Activated CD8-positive, alpha-beta T cell treated with anti-CD3 and anti-CD28 coated beads for 36 hours (primary cell): Measurements from ENCODE around the gene HSPA12B. TPM values are rescaled to one million over a fixed set of nuclear protein-coding genes. Genes with fewer than 3 reads are reported as not detected.

ENCODE experiments used
- ATAC-seq: fragments of 200-7000 bp; cut with Tn5 transposase; one replicate; pipeline ENCODE4 v1.10.0; 2021; ENCODE audit warnings: mild to moderate bottlenecking, moderate library complexity
- CTCF ChIA-PET: fragments of 350-600 bp; sonication (Branson Sonifier 250); formaldehyde crosslinking; loops from one replicate; lab custom pipeline; 2021; ENCODE audit warnings: antibody characterized with exemption; lab: Charles Lee
- POLR2A ChIA-PET: fragments of 350-600 bp; sonication (Branson Sonifier 250); formaldehyde crosslinking; loops from one replicate; lab custom pipeline; 2021; ENCODE audit warnings: antibody characterized with exemption; lab: Charles Lee
- DNase-seq: peaks from one replicate; pipeline ENCODE4 v3.0.0-alpha.2; 2020
- H3K27ac Mint-ChIP-seq: one replicate; pipeline ENCODE4 v1.8.0; 2021; ENCODE audit warnings: mild to moderate bottlenecking, mixed read lengths
- H3K27me3 Mint-ChIP-seq: one replicate; pipeline ENCODE4 v1.8.0; 2021; ENCODE audit warnings: mixed read lengths
- H3K36me3 Mint-ChIP-seq: one replicate; pipeline ENCODE4 v1.8.0; 2021; ENCODE audit warnings: low read depth, mixed read lengths
- H3K4me1 Mint-ChIP-seq: one replicate; pipeline ENCODE4 v1.8.0; 2021; ENCODE audit warnings: low read depth, mixed read lengths
- H3K4me3 Mint-ChIP-seq: one replicate; pipeline ENCODE4 v1.8.0; 2021; ENCODE audit warnings: mild to moderate bottlenecking, moderate library complexity, mixed read lengths
- H3K9me3 Mint-ChIP-seq: one replicate; pipeline ENCODE4 v1.8.0; 2021; ENCODE audit warnings: mixed read lengths
- CTCF ChIP-seq: fragments of 200-600 bp; IDR thresholded peaks from one replicate; pipeline ENCODE4 v1.8.0; 2022; ENCODE audit warnings: antibody characterized with exemption, mild to moderate bottlenecking
- intact Hi-C: fragments of 100-400 bp; cut with micrococcal nuclease; formaldehyde crosslinking; loops from one replicate; pipeline ENCODE4 v1.10.0; 2022
- total RNA-seq, 2 experiments: library from RNA; stranded (reverse); gene quantifications; one replicate each; pipeline ENCODE4 v1.2.3, GENCODE V29; 2021

HSPA12B gene
- total RNA-seq, 2 experiments from 2014 or later: not detected

DNA sequence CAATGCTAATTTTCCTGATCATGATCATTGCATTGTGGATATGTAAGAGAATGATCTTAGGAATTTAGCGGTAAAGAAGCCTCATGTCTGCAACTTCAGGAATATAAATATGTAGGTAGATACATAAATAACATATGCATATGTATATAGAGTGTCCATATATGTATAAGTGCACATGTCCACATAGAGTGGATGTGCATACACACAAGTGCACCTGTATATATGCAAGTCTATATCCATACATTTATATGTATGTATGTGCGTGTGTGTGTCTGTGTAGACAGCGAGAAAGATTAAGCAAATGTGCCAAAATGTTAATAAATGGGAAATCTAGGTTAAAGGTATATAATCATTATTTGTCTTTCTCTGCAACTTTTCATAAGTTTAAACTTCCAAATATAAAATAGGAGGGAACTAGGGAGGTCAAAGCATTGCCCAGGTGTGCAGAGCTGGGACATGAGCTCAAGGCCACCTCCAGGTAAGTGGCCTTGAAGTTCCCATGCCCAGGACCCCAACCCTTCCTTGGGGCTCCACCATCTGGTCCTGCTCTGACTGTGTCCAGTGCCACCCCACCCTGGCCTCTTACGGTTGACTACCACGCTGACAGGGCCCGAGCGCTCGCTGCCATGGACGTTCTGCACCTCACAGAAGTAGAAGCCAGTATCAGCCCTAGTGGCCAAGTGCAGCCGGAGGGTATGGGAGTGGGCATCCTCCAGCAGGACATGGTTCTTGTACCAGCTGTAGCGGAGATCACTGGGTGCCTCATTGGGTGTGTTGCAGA is 29.7 kb upstream of the HSPA12B start:
- POLR2A ChIA-PET: no interaction called here
- H3K9me3 Mint-ChIP-seq: no peaks in the 10 kb centered on the region

GRCh38 chr20:3704087-3704486 is 28.4 kb upstream of the HSPA12B start:
- no peak for TF ChIP-seq CTCF
- Mint-ChIP-seq H3K27ac (no peak overlapping the region), H3K4me1 (no peaks in the 10 kb centered on the region), H3K9me3 (no peaks in the 10 kb centered on the region), H3K4me3 (no peak overlapping the region), H3K36me3 (no peaks in the 10 kb centered on the region), H3K27me3 (peaks cover 2% of the 10 kb centered on the region)
- no peak for DNase-seq
- intact Hi-C loops: no loop called here
- POLR2A ChIA-PET: interaction anchor here (1.1 to 1.2 kb wide), 2 partner anchors 12 to 17 kb away, joined by 3 to 4 read pairs; no protein-coding TSS in a partner anchor
- ATAC-seq: no peak
- CTCF ChIA-PET: interaction anchor here (0.7 to 1.8 kb wide), 2 partner anchors 8 to 9 kb away, joined by 3 to 4 read pairs; no protein-coding TSS in a partner anchor

More for the DNA sequence above, 29.7 kb upstream of the HSPA12B start:
- Mint-ChIP-seq H3K36me3 (no peaks in the 10 kb centered on the region), H3K4me3 (no peak overlapping the region), H3K27me3 (peaks cover 2% of the 10 kb centered on the region), H3K4me1 (no peaks in the 10 kb centered on the region), H3K27ac (no peak overlapping the region)
- intact Hi-C loops: no loop called here
- DNase-seq (no peak), ATAC-seq (no peak)
- no peak for TF ChIP-seq CTCF
- CTCF ChIA-PET: interaction anchor here (1.6 to 1.8 kb wide), 2 partner anchors 8 to 10 kb away, joined by 4 to 8 read pairs; no protein-coding TSS in a partner anchor

- Mint-ChIP-seq H3K4me1 (no peaks in the 10 kb centered on the region), H3K36me3 (no peaks in the 10 kb centered on the region), H3K9me3 (no peaks in the 10 kb centered on the region), H3K4me3 (no peak overlapping the region), H3K27me3 (peaks cover 2% of the 10 kb centered on the region), H3K27ac (no peak overlapping the region)
- DNase-seq (no peak), ATAC-seq (no peak)
- CTCF ChIA-PET: no interaction called here
- no peak for TF ChIP-seq CTCF
- POLR2A ChIA-PET: no interaction called here
- intact Hi-C loops: no loop called here
These were observed 27.0 kb upstream of the HSPA12B start for GRCh38 chr20:3705491-3705969.

- intact Hi-C loops: no loop called here
- Mint-ChIP-seq H3K9me3 (no peaks in the 10 kb centered on the region), H3K4me3 (no peak overlapping the region), H3K27me3 (peaks cover 2% of the 10 kb centered on the region), H3K27ac (no peak overlapping the region), H3K36me3 (no peaks in the 10 kb centered on the region), H3K4me1 (no peaks in the 10 kb centered on the region)
- DNase-seq: no peak
- ChIA-PET POLR2A (interaction anchor here (0.7 kb wide), 1 partner anchor 29 kb away, joined by 4 read pairs; no protein-coding TSS in a partner anchor), CTCF (interaction anchor here (1.2 to 5.7 kb wide), 2 partner anchors 28 to 141 kb away, joined by 3 to 79 read pairs; no protein-coding TSS in a partner anchor)
- no peak for ATAC-seq
- no peak for TF ChIP-seq CTCF
These were observed 26.3 kb upstream of the HSPA12B start for GRCh38 chr20:3705970-3706739.
